Esophagus muscularis mucosa (tissue), 4 donors: ENCODE results near the gene UGT2B17. TPM values are rescaled to one million over a fixed set of nuclear protein-coding genes. Genes with fewer than 3 reads are reported as not detected.

Experiments used
- DNase-seq: peaks from one replicate; pipeline ENCODE4 v3.0.0-alpha.2; 2017; ENCODE audit errors: extremely low spot score
- H3K27ac ChIP-seq, 4 donors: fragments of 200-600 bp; sonication (generic); replicated peaks in 1 of 4; 1 replicate in 3 of 4; 2 replicates in 1 of 4; pipeline ENCODE4 v1.5.1; 2016 to 2019; ENCODE audit warnings: mild to moderate bottlenecking in 1 of 4
- H3K27me3 ChIP-seq, 4 donors: fragments of 200-600 bp; sonication (generic); one replicate each; pipeline versions ENCODE4 v1.5.1 to v1.6.0; 2016 to 2019
- H3K36me3 ChIP-seq, 4 donors: fragments of 200-600 bp; sonication (generic); one replicate each; pipeline ENCODE4 v1.5.1; 2016 to 2019
- H3K4me1 ChIP-seq, 4 donors: fragments of 200-600 bp; sonication (generic); one replicate each; pipeline ENCODE4 v1.5.1; 2016 to 2019
- H3K4me3 ChIP-seq, 4 donors: fragments of 200-600 bp; sonication (generic); 1 replicate in 2 of 4; 2 replicates in 2 of 4; pipeline ENCODE4 v1.5.1; 2016 to 2019; ENCODE audit warnings: mild to moderate bottlenecking in 4 of 4, moderate library complexity in 1 of 4
- H3K9me3 ChIP-seq, 4 donors: fragments of 200-600 bp; sonication (generic); 1 replicate in 3 of 4; 2 replicates in 1 of 4; pipeline ENCODE4 v1.5.1; 2016 to 2019
- CTCF ChIP-seq, 3 experiments: fragments of 200-600 bp in 2 of 3; fragments of 450-650 bp in 1 of 3; sonication (generic) in 2 of 3; IDR thresholded peaks; one replicate each; pipeline ENCODE4 v1.5.1; 2017 to 2019; ENCODE audit warnings: antibody characterized with exemption in 3 of 3, mild to moderate bottlenecking in 2 of 3, moderate library complexity in 1 of 3
- EP300 ChIP-seq: sonication (generic); formaldehyde crosslinking; IDR thresholded peaks from one replicate; pipeline ENCODE4 v1.6.1; 2017; ENCODE audit warnings: antibody characterized with exemption
- POLR2A ChIP-seq: fragments of 450-650 bp; IDR thresholded peaks from one replicate; pipeline ENCODE4 v1.6.1; 2017; ENCODE audit warnings: antibody characterized with exemption, moderate library complexity, mild to moderate bottlenecking, low read depth
- POLR2AphosphoS5 ChIP-seq, 2 donors: sonication (generic); formaldehyde crosslinking; IDR thresholded peaks; one replicate each; pipeline ENCODE4 v1.6.1; 2017; ENCODE audit warnings: antibody characterized with exemption in 2 of 2
- WGBS: methylation state at CpG from one replicate; pipeline ENCODE4 v1.1.5; 2018; 5-methylcytosine and 5-hydroxymethylcytosine counted together
- intact Hi-C: fragments of 100-400 bp; cut with DNase I; formaldehyde crosslinking; loops from one replicate; pipeline ENCODE4 v1.15.1; 2023
- total RNA-seq, 4 donors: library from RNA; depleted of rRNA; stranded (reverse); fragments of >200 nt; gene quantifications; one replicate each; pipeline versions ENCODE4 v1.1.0 to v1.2.1, GENCODE V29; 2016

Gene UGT2B17
- total RNA-seq, 4 donors from 2014 or later = not detected

- intact Hi-C loops = no loop called here
- Histone ChIP-seq H3K36me3 (no peaks in the 10 kb centered on the region), H3K4me3 (no peak overlapping the region), H3K27me3 (no peaks in the 10 kb centered on the region), H3K9me3 (no peaks in the 10 kb centered on the region), H3K27ac (no peak overlapping the region), H3K4me1 (no peaks in the 10 kb centered on the region)
- no peak for DNase-seq
- no peak for TF ChIP-seq EP300
- TF ChIP-seq POLR2A = no peak
- no peak for TF ChIP-seq CTCF (IDR thresholded peaks at IDR 0.05)
- TF ChIP-seq POLR2AphosphoS5 (IDR thresholded peaks at IDR 0.05) = no peak
- no CpG with 5 or more reads among the region's 1 CpG for WGBS
Measured at GRCh38 chr4:68606240-68606639, 30.1 kb upstream of the UGT2B17 start.

- no peaks in the 10 kb centered on the region for H3K36me3 ChIP-seq
- no peak overlapping the region for H3K27ac ChIP-seq
- no peak overlapping the region for H3K4me3 ChIP-seq
- no CpG with 5 or more reads among the region's 3 CpGs for WGBS
- no peaks in the 10 kb centered on the region for H3K27me3 ChIP-seq
- intact Hi-C loops = no loop called here
- no peaks in the 10 kb centered on the region for H3K4me1 ChIP-seq
- no peaks in the 10 kb centered on the region for H3K9me3 ChIP-seq
- no peak for TF ChIP-seq EP300
- DNase-seq = no peak
Measured at GRCh38 chr4:68599150-68599549, 23.0 kb upstream of the UGT2B17 start.

- H3K27ac ChIP-seq = no peak overlapping the region
- no peaks in the 10 kb centered on the region for H3K9me3 ChIP-seq
- no peaks in the 10 kb centered on the region for H3K36me3 ChIP-seq
- no peaks in the 10 kb centered on the region for H3K27me3 ChIP-seq
- no peak overlapping the region for H3K4me3 ChIP-seq
- no peaks in the 10 kb centered on the region for H3K4me1 ChIP-seq
- no peak for TF ChIP-seq POLR2AphosphoS5 (IDR thresholded peaks at IDR 0.05)
- DNase-seq = no peak
- intact Hi-C loops = no loop called here
- WGBS = no CpG with 5 or more reads among the region's 2 CpGs
Measured at GRCh38 chr4:68597482-68597881, 21.4 kb upstream of the UGT2B17 start.

DNA sequence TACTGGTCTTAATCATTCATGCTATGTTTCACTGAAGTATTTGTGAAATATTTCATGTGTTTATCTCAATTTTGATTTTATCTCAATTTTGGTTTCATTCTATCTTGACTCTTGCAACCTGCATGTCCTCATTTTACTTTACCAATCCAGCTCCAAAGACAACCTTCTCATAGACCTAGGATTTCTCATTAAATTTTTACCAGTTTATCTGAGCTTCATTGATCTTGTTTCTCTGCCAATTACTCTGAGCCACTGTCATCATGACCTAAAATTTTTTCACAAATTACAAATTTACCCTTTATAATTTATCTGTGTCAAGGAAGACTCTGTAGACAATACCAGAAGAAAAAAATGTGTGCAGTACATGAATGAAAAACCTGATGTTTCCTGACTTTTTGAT is 18.6 kb upstream of the UGT2B17 start:
- Histone ChIP-seq H3K4me3 (no peak overlapping the region), H3K36me3 (no peaks in the 10 kb centered on the region), H3K4me1 (no peaks in the 10 kb centered on the region), H3K27me3 (no peaks in the 10 kb centered on the region), H3K27ac (no peak overlapping the region), H3K9me3 (no peaks in the 10 kb centered on the region)
- no peak for TF ChIP-seq EP300
- TF ChIP-seq POLR2A = no peak
- no peak for TF ChIP-seq POLR2AphosphoS5 (IDR thresholded peaks at IDR 0.05)
- TF ChIP-seq CTCF (IDR thresholded peaks at IDR 0.05) = no peak
- intact Hi-C loops = no loop called here
- no peak for DNase-seq

DNA sequence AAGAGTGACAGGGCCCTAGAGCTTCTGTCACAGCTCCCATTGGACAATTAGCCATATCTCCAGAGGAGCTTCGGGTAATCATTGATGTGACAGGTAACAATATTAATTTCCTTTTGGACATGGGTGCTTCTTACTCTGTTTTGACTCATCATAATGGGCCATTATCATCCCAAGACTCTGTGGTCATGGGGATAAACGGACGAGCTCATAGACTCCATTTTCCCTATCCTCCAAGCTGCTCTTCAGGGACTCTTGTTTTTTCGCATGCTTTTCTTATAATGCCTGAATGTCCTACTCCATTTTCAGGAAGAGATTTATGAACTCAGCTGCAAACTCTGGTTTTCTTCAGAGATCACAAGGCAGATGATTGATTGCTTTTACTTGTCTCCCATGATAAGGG is 17.0 kb upstream of the UGT2B17 start:
- no peaks in the 10 kb centered on the region for H3K4me1 ChIP-seq

More for the DNA sequence above, 17.0 kb upstream of the UGT2B17 start:
- Histone ChIP-seq H3K27ac (no peak overlapping the region), H3K27me3 (no peaks in the 10 kb centered on the region), H3K36me3 (no peaks in the 10 kb centered on the region), H3K4me3 (no peak overlapping the region), H3K9me3 (no peaks in the 10 kb centered on the region)
- intact Hi-C loops = no loop called here
- TF ChIP-seq EP300 (no peak), POLR2AphosphoS5 (IDR thresholded peaks at IDR 0.05) (no peak), POLR2A (no peak), CTCF (IDR thresholded peaks at IDR 0.05) (no peak)
- no peak for DNase-seq
- WGBS = no CpG with 5 or more reads among the region's 4 CpGs
